ENCODE results near the gene MESP1.

Gene MESP1

DNA sequence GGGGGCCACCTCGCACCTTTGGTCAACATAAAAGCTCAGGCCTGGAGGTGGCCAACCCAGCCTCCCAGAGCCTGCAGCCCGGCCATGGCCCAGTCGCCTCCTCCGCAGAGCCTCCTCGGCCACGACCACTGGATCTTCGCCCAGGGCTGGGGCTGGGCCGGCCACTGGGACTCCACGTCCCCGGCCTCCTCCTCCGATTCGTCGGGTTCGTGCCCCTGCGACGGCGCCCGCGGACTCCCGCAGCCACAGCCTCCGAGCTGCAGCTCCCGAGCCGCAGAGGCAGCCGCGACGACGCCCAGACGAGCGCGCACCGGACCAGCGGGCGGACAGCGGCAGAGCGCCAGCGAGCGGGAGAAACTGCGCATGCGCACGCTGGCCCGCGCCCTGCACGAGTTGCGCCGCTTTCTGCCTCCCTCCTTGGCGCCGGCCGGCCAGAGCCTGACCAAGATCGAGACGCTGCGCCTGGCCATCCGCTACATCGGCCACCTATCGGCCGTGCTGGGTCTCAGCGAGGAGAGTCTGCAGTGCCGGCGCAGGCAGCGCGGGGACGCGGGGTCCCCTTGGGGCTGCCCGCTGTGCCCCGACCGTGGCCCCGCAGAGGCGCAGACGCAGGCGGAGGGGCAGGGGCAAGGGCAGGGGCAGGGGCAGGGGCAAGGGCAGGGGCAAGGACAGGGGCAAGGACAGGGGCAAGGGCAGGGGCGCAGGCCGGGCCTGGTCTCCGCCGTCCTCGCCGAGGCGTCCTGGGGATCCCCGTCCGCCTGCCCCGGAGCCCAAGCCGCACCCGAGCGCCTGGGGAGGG, 25.4 kb upstream of the MESP1 start, which contains the start of gene MESP2 (continued):
- TF ChIP-seq, protein P1, sequence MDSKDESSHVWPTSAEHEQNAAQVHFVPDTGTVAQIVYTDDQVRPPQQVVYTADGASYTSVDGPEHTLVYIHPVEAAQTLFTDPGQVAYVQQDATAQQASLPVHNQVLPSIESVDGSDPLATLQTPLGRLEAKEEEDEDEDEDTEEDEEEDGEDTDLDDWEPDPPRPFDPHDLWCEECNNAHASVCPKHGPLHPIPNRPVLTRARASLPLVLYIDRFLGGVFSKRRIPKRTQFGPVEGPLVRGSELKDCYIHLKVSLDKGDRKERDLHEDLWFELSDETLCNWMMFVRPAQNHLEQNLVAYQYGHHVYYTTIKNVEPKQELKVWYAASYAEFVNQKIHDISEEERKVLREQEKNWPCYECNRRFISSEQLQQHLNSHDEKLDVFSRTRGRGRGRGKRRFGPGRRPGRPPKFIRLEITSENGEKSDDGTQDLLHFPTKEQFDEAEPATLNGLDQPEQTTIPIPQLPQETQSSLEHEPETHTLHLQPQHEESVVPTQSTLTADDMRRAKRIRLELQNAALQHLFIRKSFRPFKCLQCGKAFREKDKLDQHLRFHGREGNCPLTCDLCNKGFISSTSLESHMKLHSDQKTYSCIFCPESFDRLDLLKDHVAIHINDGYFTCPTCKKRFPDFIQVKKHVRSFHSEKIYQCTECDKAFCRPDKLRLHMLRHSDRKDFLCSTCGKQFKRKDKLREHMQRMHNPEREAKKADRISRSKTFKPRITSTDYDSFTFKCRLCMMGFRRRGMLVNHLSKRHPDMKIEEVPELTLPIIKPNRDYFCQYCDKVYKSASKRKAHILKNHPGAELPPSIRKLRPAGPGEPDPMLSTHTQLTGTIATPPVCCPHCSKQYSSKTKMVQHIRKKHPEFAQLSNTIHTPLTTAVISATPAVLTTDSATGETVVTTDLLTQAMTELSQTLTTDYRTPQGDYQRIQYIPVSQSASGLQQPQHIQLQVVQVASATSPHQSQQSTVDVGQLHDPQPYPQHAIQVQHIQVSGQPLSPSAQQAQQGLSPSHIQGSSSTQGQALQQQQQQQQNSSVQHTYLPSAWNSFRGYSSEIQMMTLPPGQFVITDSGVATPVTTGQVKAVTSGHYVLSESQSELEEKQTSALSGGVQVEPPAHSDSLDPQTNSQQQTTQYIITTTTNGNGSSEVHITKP (tag by site-specific recombination; IDR thresholded peaks at IDR 0.05): no peak
- no peak for TF ChIP-seq ZNF133 (tag by site-specific recombination; IDR thresholded peaks at IDR 0.05)
- peak; percentile 25; the same call in 1 of the 2 replicates for TF ChIP-seq ZNF561 (tag by site-specific recombination; IDR thresholded peaks at IDR 0.05; ENCODE audit: borderline replicate concordance)
- no peak for TF ChIP-seq HOXA7 (CRISPR knock-in tag; IDR thresholded peaks at IDR 0.05; ENCODE audit: borderline replicate concordance)

DNA sequence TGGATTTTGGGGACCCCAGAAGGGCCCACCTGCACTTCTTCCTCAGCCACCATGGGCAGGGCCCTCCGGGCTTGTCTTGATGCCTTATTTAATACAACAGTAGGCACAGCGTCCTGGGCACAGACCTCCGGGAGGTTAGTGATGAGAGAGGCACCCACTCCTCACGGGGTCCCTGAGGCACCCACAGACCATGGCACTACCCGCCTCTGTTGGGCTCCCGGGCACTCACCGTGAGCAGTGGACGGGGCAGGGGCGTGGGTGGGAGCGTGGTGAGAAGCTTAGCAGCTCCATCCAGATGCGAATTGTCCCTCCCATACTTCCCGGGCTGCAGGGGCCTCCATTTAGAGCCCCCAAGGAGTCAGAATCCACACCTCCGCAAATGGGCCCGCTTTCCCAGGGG, 24.8 kb upstream of the MESP1 start:
- H3K9me3 ChIP-seq (ENCODE audit: control insufficient read depth, insufficient read depth, low read depth, low read length): no peaks in the 10 kb centered on the region
- H3K27ac ChIP-seq (ENCODE audit: extremely low read depth, low read depth, low read length): no peak overlapping the region
- H3K4me1 ChIP-seq (ENCODE audit: control insufficient read depth, insufficient read depth, low read length): no peaks in the 10 kb centered on the region; the same call in 1 of the 2 replicates
- ChIA-PET CTCF (interaction anchor here (0.5 to 7.9 kb wide), 3 partner anchors 15 to 102 kb away, joined by 3 to 89 read pairs (median 4); no protein-coding TSS in a partner anchor), POLR2A (interaction anchor here (0.9 kb wide), 1 partner anchor 99 kb away, joined by 3 read pairs; no protein-coding TSS in a partner anchor)
- H3K4me3 ChIP-seq (ENCODE audit: low read depth, low read length): no peak overlapping the region
- TF ChIP-seq, protein P2, sequence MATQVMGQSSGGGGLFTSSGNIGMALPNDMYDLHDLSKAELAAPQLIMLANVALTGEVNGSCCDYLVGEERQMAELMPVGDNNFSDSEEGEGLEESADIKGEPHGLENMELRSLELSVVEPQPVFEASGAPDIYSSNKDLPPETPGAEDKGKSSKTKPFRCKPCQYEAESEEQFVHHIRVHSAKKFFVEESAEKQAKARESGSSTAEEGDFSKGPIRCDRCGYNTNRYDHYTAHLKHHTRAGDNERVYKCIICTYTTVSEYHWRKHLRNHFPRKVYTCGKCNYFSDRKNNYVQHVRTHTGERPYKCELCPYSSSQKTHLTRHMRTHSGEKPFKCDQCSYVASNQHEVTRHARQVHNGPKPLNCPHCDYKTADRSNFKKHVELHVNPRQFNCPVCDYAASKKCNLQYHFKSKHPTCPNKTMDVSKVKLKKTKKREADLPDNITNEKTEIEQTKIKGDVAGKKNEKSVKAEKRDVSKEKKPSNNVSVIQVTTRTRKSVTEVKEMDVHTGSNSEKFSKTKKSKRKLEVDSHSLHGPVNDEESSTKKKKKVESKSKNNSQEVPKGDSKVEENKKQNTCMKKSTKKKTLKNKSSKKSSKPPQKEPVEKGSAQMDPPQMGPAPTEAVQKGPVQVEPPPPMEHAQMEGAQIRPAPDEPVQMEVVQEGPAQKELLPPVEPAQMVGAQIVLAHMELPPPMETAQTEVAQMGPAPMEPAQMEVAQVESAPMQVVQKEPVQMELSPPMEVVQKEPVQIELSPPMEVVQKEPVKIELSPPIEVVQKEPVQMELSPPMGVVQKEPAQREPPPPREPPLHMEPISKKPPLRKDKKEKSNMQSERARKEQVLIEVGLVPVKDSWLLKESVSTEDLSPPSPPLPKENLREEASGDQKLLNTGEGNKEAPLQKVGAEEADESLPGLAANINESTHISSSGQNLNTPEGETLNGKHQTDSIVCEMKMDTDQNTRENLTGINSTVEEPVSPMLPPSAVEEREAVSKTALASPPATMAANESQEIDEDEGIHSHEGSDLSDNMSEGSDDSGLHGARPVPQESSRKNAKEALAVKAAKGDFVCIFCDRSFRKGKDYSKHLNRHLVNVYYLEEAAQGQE (tag by site-specific recombination; IDR thresholded peaks at IDR 0.05): no peak
- no peaks in the 10 kb centered on the region for H3K36me3 ChIP-seq (ENCODE audit: control insufficient read depth in 2 of 2, insufficient read depth in 1 of 2, low read length in 2 of 2)

DNA sequence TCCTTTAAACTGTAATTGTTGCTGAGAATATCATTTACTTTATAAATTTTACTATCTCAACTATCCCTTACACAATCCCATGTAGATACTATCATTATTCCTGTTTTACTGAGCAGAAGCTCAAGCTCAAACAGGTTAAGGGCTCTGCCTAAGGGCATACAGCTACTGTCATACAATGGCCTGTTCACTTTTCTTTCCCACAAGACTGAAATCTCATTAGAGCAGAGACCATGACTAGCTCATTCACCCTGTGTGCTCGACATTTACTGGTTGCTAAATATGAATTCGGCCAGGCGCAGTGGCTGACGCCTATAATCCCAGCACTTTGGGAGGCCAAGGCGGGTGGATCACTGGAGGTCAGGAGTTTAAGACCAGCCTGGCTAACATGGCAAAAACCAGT, 23.4 kb upstream of the MESP1 start:
- Histone ChIP-seq H3K36me3 (ENCODE audit: control insufficient read depth in 2 of 2, insufficient read depth in 1 of 2, low read length in 2 of 2) (no peaks in the 10 kb centered on the region), H3K9me3 (ENCODE audit: control insufficient read depth, insufficient read depth, low read depth, low read length) (no peaks in the 10 kb centered on the region), H3K27ac (ENCODE audit: extremely low read depth, low read depth, low read length) (no peak overlapping the region), H3K4me1 (ENCODE audit: control insufficient read depth, insufficient read depth, low read length) (no peaks in the 10 kb centered on the region; the same call in 1 of the 2 replicates), H3K4me3 (ENCODE audit: low read depth, low read length) (no peak overlapping the region)
- TF ChIP-seq, protein P3, sequence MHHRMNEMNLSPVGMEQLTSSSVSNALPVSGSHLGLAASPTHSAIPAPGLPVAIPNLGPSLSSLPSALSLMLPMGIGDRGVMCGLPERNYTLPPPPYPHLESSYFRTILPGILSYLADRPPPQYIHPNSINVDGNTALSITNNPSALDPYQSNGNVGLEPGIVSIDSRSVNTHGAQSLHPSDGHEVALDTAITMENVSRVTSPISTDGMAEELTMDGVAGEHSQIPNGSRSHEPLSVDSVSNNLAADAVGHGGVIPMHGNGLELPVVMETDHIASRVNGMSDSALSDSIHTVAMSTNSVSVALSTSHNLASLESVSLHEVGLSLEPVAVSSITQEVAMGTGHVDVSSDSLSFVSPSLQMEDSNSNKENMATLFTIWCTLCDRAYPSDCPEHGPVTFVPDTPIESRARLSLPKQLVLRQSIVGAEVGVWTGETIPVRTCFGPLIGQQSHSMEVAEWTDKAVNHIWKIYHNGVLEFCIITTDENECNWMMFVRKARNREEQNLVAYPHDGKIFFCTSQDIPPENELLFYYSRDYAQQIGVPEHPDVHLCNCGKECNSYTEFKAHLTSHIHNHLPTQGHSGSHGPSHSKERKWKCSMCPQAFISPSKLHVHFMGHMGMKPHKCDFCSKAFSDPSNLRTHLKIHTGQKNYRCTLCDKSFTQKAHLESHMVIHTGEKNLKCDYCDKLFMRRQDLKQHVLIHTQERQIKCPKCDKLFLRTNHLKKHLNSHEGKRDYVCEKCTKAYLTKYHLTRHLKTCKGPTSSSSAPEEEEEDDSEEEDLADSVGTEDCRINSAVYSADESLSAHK (tag by site-specific recombination; IDR thresholded peaks at IDR 0.05): no peak
- no peak for TF ChIP-seq ZNF792 (tag by site-specific recombination; IDR thresholded peaks at IDR 0.05)
- TF ChIP-seq ZNF23 (tag by site-specific recombination; IDR thresholded peaks at IDR 0.05; ENCODE audit: borderline replicate concordance): no peak
- TF ChIP-seq RBAK (tag by site-specific recombination; IDR thresholded peaks at IDR 0.05): no peak
- TF ChIP-seq ZNF2 (tag by site-specific recombination; IDR thresholded peaks at IDR 0.05): no peak
- no peak for TF ChIP-seq ZFP37 (tag by site-specific recombination; IDR thresholded peaks at IDR 0.05)
- TF ChIP-seq ZNF514 (tag by site-specific recombination; IDR thresholded peaks at IDR 0.05): no peak
- TF ChIP-seq ZBTB48 (tag by site-specific recombination; IDR thresholded peaks at IDR 0.05): no peak
- no peak for TF ChIP-seq ZNF366 (tag by site-specific recombination; conservative IDR thresholded peaks at IDR 0.05)
- TF ChIP-seq SCRT1 (tag by site-specific recombination; IDR thresholded peaks at IDR 0.05; ENCODE audit: borderline replicate concordance): no peak
- TF ChIP-seq ZNF37A (tag by site-specific recombination; IDR thresholded peaks at IDR 0.05): no peak
- no peak for TF ChIP-seq KLF10 (tag by site-specific recombination; IDR thresholded peaks at IDR 0.05)
- CTCF ChIA-PET: interaction anchor here (1.2 to 7.9 kb wide), 3 partner anchors 14 to 297 kb away, joined by 3 to 89 read pairs (median 31); no protein-coding TSS in a partner anchor
- POLR2A ChIA-PET: no interaction called here
